GM19025 (cell line): ENCODE measurements around the gene APOA1.

Experiments
- ATAC-seq: cut with Tn5 transposase; IDR thresholded peaks from one replicate; pipeline ENCODE4 v1.9.1; 2021; ENCODE audit warnings: mild to moderate bottlenecking, low read depth, moderate library complexity; ENCODE audit not compliant: unreplicated experiment

APOA1 gene

GRCh38 chr11:116860303-116860702 is 22.9 kb upstream of the APOA1 start:
- no peak for ATAC-seq

GRCh38 chr11:116859175-116859574 is 21.8 kb upstream of the APOA1 start:
- ATAC-seq: no peak

DNA sequence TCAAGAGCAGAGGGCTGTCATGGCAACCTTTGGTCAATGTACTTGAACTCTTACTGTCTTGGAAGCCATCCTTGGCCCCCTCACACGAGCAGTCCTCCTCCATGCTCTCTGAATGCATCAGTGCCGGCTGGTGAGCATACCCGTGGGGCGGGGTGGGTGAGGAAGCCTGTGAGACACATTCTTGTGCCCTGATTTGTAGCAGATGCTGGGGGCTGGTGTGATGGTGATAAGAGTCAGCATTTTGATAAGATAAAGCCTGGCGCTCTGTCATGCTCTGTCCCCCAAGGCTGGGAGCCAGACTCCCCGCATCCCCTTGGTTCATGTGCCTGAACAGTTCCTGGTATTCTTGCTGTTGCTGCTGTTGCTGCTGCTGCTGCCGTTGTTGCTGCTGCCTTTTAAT is 20.5 kb upstream of the APOA1 start:
- no peak for ATAC-seq

GRCh38 chr11:116857316-116857715 is 19.9 kb upstream of the APOA1 start:
- ATAC-seq: no peak

DNA sequence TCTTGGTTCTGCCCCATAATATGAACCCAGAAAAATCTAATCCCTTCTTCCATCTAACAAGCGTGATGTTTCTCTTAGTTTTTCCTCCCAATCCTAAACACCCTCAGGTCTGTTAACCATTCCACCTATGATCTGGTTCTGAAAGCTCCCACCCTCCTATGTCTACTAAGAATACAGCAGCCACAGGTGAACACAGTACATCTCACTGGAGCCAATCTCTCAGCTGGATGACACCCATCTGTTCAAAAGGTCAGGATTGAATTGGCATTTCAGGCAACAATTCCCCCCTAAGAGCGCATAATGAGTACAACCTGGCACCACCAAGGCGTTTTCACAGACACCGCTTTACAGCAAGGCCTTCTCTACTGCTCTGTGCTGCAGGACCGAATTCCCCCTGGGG is 19.0 kb upstream of the APOA1 start:
- ATAC-seq: no peak

GRCh38 chr11:116855413-116855812 is 18.0 kb upstream of the APOA1 start:
- no peak for ATAC-seq

DNA sequence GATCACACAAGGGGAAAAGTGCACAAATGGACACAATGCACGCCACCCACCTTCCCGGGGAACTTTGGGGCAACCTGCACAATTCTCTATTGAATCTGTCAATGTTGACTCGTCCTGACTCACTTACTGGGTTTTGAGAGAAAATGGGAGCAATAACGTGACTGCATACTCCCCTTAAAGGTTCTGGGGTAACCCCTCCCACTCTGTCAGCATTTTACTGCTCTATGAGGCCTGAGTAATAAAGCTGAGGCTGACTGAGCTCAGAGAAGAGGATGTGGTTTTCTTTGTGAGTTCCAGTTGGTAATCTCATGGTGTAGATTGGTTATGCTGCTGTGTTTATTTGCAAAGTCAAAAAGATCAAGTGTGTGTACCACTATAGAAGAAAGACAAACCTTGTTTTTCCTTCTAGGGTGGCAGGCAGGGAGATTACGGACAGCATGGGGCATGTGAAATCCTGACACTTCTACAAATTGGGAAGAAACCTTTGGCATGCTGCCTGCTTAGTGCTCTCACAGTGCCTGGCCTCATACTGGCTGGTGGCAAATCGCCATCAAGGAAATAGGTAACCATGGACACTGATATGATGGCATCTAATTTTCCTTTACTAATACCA is 16.1 kb upstream of the APOA1 start:
- peak; percentile 88 for ATAC-seq

GRCh38 chr11:116852261-116853031 is 15.0 kb upstream of the APOA1 start:
- no peak for ATAC-seq

- ATAC-seq: no peak
These were observed 14.2 kb upstream of the APOA1 start for GRCh38 chr11:116851626-116852025.

- ATAC-seq: no peak
These were observed 12.1 kb upstream of the APOA1 start for GRCh38 chr11:116849486-116849885.

GRCh38 chr11:116849060-116849459 is 11.6 kb upstream of the APOA1 start:
- ATAC-seq: no peak

DNA sequence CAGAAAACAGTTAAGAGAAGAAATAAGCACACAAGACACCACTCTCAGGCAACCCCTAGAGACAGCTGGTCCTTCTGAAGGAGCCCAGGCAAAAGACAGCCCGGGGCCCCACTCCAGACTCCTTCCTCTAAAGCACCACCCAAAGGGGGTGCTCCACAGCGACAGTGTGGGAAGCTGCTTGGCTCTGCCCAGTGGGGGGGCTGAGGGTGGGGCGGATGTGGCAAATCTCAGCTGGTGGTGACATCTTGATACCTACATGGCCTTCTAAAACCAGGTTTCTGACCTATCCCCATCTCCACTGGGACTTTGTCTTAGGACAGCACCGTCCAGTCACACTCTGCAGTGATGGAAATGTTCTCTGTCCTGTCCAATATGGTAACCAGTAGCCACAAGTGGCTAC is 10.2 kb upstream of the APOA1 start:
- ATAC-seq: no peak

DNA sequence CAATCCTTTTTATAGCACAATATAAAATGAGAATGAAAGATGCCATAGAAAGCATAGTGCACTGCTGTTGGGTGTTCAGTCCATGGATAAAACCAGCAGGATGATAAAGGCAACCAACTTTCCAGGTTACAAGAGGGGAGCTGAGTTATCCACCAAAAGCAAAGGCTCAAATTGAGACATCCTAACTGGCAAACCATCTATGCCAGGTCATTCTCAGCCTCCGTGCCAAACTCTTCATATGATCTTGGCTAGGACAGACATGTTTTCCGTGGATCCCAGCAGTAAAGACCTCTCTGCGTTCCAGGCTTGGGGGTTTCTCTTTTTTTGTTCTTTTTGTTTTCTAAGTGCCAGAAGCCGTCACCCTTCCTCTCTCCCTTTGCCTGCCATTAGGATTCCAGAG is 7.3 kb upstream of the APOA1 start:
- no peak for ATAC-seq

GRCh38 chr11:116843661-116844060 is 6.2 kb upstream of the APOA1 start:
- ATAC-seq: no peak

DNA sequence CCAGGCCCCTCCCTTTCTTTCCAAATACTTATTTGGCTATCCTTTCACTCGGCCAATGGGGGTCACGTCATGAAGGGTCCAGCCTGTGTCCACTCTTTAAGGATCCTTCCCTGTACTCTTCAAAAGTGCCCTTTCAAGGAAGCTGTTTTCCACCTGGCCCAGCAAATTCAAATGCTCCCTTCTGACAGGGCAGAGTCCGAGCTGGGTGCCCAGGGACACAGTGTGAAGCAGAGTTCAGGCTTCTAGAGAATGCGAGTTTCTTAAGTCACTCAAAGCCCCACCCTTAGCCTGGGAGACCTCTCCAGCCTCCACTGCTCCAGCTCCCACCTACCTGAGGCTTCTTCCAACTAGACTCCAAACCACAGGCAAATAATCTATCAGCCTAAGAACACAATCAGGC is 5.5 kb upstream of the APOA1 start:
- ATAC-seq: no peak

- no peak for ATAC-seq
These were observed 4.7 kb upstream of the APOA1 start for GRCh38 chr11:116842117-116842516.

DNA sequence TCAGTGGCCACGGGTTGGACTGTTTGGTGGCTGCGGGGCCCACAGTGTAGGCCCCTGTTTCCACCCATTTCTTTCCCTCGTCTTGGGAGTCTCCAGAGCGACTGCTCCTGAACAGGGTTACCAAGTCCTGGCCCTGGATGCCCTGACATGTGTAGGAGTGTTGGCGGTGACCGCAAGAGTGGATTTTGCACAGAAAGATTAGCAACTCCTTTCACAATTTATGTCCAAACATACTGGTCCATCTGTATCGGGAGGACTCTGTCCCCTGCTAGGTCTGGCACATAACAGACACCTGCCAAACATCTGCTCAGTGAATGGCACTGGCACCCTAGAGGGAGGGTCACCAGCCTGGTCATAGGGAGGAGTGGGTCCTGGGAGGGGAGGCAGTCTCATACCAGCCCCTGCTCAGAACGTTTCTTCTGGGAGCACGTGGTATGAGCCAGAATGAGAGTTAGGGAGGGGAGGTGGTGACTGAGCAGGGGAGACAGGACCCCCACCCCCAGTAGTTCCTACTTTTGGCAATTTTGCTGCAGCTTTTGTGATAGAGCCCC is 3.4 kb upstream of the APOA1 start:
- ATAC-seq: no peak

DNA sequence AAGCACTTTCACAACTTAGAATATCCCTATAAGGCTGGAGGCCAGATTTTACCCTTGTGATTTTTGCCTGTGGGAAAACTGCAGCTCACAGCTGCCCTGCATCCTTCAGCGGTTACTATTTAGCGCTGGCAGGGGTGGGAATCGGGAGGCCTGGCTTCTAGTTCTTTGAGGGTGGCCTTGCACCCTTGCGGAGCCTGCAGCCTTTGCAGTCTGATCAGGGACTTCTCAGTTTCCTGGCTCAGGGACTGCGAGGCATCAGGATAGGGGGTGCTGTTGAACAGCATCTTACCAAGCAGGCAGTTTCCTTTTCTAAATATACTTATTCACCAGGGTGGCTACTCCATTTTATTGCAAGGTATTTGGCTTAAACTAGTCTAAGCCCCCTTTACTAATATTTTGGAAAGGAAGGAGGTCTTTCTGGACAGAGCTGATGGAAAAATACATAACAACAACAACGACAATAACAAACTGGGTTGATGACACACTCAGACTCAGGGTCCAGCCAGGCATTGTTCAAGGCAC is 2.9 kb upstream of the APOA1 start:
- ATAC-seq: no peak

DNA sequence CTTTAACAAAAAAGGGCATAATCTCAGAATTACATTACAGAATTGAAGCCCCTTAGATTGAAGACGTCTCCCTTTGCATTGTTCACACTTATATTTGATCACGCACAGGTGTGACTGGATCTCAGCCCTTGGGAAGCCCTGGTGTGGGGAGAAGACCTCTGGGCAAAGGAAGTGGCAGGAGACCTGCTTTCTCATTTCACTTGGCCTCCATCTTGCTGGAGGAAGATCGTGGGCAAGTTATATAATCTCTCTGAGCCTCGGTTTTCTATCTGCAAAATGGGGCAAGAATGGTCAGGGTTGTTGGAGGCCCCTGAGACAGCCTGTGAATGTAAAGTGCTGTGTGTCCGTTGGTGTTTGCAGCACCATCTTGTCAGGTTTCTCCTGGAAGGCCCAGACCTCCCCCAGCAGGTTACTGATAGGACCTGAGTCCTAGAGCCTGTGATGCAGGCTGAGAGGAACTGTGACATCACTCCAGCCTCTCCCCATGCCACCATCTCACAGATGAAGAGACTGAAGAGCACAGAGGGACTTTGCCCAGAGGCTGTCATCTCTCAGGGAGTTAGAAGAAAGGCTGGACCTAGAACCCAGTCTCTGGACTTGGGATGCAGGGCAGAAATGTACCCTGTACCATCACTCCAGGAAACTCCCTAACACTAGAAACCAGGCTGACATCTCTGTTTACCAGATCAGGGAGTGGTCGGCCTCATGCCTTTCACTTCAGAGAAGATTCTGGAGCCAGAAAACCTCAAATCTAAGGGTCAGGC is 1.1 kb upstream of the APOA1 start:
- no peak for ATAC-seq

DNA sequence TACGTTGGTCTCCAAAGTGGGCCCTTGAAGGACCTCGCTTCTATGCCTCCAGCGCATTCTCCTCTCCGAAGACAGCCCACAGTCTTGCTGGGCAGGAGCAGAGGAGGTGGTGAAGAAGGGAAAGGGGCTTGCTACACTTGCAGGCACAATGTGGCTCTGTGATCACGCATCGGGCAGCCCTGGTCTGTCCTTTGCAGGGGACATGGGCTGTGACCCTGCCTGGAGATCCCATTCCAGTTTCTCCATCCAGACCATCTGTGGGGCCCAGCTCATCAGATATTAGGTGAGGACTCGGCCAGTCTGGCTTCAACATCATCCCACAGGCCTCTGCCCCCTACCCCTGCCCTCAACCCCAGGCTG is 810 bp downstream of the APOA1 start:
- ATAC-seq: no peak
